Midbrain (tissue), 1 donor: ENCODE results near the gene ZNF362.

Source experiments
- DNase-seq: peaks from one replicate; lab custom pipeline; 2025; lab: John Stamatoyannopoulos, UW

The ZNF362 gene

GRCh38 chr1:33268927-33269610, 12.8 kb downstream of the ZNF362 start:
- no peak for DNase-seq

- DNase-seq, result no peak
Observed at GRCh38 chr1:33269621-33270020, 13.3 kb downstream of the ZNF362 start.

- DNase-seq, result no peak
Observed at GRCh38 chr1:33270379-33270778, 14.1 kb downstream of the ZNF362 start.

- no peak for DNase-seq
Observed at GRCh38 chr1:33270808-33271465, 14.6 kb downstream of the ZNF362 start.

- no peak for DNase-seq
Observed at GRCh38 chr1:33271666-33272505, 15.6 kb downstream of the ZNF362 start.

GRCh38 chr1:33272509-33272908, 16.2 kb downstream of the ZNF362 start:
- DNase-seq, result no peak

- no peak for DNase-seq
Observed at GRCh38 chr1:33272930-33273329, 16.6 kb downstream of the ZNF362 start.

- no peak for DNase-seq
Observed at GRCh38 chr1:33273406-33273805, 17.1 kb downstream of the ZNF362 start.

- DNase-seq, result no peak
Observed at GRCh38 chr1:33273961-33274371, 17.7 kb downstream of the ZNF362 start.

- no peak for DNase-seq
Observed at GRCh38 chr1:33274446-33274845, 18.2 kb downstream of the ZNF362 start.

- no peak for DNase-seq
Observed at GRCh38 chr1:33275195-33275594, 18.9 kb downstream of the ZNF362 start.

- DNase-seq, result no peak
Observed at GRCh38 chr1:33275706-33276572, 19.6 kb downstream of the ZNF362 start.

- no peak for DNase-seq
Observed at GRCh38 chr1:33276573-33277298, 20.4 kb downstream of the ZNF362 start.

GRCh38 chr1:33277488-33278084, 21.3 kb downstream of the ZNF362 start:
- no peak for DNase-seq

- no peak for DNase-seq
Observed at GRCh38 chr1:33280091-33280661, 23.9 kb downstream of the ZNF362 start.

GRCh38 chr1:33281554-33282303, 25.4 kb downstream of the ZNF362 start:
- no peak for DNase-seq

- no peak for DNase-seq
Observed at GRCh38 chr1:33282791-33283190, 26.5 kb downstream of the ZNF362 start.

- no peak for DNase-seq
Observed at GRCh38 chr1:33284049-33284448, 27.8 kb downstream of the ZNF362 start.

- no peak for DNase-seq
Observed at GRCh38 chr1:33286451-33287185, 30.3 kb downstream of the ZNF362 start.
